Hippocampal formation (tissue), 2 donors: ENCODE data around the gene USB1.
"Not testable (repeated sequence)": the region's sequence is repeated elsewhere in the genome, so short reads cannot be mapped to it uniquely, and the experiment has no call there.

Experiments used
- DNase-seq, 2 donors: peaks; one replicate each; lab custom pipeline; 2025; lab: John Stamatoyannopoulos, UW

Gene USB1

GRCh38 chr16:57970319-57970718, 30.9 kb upstream of the USB1 start:
- DNase-seq = no peak

GRCh38 chr16:57970970-57971369, 30.2 kb upstream of the USB1 start, which contains the start of gene CNGB1:
TSS of gene CNGB1 (minus strand) at chr16:57971128. CDS start at chr16:57967286, 3,842 bp downstream.
- no peak for DNase-seq

- DNase-seq = no peak
These were observed 29.4 kb upstream of the USB1 start for GRCh38 chr16:57971848-57972247.

DNA sequence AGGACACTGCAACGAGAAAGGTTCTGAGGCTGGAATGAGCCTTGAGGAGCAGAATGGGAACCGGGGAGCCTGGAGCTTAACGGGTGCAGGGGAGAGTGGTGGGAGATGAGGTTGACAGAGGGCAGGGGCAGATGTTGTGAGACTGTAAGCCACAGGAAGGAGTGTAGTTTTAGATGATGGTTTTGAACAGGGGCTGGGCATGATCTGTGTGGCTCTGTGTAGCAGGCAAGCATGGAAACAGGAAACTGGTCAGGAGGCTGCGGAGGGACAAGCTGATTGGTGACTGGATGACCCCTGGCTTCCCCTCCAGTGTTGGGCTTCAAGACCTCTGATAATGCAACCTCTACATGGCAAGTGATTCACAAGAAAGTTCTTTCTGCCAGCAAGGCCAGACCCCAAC, 28.9 kb upstream of the USB1 start:
- DNase-seq = no peak

DNA sequence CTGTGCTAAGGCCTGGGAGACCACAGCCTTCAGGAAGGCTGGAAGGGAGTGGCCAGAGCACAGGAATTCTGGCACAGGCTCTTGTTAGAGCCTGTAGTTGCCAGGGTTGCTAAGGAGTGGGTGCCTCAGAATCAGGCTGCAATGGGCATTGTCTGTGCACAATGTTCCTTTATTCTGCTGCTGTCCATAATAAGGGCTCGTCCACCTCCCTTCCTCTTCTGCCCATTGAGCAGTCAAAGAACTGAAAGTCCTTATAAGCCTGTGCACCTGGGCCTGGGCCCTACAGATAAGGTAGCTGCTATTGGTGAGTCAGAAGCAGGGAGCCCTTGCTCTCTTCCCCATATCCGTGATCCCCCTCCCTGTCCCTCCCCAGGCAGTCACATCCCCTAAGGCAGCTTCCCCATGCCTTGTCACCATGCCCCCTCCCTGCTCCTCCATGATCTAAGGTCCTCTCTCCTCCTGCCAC, 24.8 kb upstream of the USB1 start:
- DNase-seq = peak; percentile 70 to 76

GRCh38 chr16:57977418-57978069, 23.7 kb upstream of the USB1 start:
- no peak for DNase-seq

DNA sequence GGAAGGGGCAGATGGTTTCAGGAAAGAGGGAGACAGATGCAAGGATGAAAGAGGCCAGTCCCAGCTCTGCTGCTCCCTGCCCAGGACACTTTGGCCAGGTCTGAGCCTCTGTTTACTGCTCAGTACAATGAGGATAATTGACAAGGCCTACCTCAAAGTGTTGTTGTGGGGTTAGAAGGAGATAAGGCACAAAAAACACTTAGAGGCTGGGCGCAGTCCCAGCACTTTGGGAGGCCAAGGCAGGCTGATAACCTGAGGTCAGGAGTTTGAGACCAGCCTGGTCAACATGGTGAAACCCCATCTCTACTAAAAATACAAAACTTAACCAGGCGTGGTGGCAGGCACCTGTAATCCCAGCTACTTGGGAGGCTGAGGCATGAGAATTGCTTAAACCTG, 23.1 kb upstream of the USB1 start:
- not testable (repeated sequence) for DNase-seq

GRCh38 chr16:57979006-57979585, 22.1 kb upstream of the USB1 start:
- no peak for DNase-seq

DNA sequence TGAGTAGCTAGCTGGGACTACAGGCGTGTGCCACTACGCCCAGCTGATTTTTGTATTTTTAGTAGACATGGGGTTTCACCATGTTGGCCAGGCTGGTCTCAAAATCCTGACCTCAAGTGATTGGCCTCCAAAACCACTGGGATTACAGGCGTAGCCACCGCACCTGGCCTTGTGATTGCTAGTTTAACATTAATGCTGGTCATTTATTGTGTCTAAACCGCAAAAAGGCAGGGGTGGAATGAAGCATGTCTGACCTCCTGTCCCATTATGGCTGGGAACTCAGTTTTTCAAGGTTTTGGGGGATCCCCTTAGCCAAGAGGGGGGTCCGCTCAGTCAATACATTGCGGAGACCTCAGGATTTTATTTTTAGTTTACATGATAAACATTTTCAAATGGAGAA, 19.6 kb upstream of the USB1 start:
- DNase-seq = no peak

DNA sequence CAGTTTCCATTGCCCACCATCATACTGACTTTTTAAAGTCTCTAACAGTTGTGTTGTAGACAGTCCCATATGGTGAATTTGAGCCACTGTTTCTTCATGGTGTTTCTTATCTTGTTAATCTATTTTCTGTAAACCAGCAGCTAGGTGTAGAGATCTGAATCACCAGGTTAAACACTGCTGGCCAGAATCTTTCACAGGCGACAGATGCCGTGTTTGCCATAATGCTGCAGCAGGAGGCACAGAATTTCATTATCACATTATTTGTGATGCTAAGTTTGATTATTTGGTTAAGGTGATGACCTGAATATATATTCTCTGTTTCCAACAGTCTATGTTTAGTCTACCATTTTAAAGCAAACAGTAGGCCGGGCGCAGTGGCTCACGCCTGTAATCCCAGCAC, 18.8 kb upstream of the USB1 start:
- DNase-seq = no peak

DNA sequence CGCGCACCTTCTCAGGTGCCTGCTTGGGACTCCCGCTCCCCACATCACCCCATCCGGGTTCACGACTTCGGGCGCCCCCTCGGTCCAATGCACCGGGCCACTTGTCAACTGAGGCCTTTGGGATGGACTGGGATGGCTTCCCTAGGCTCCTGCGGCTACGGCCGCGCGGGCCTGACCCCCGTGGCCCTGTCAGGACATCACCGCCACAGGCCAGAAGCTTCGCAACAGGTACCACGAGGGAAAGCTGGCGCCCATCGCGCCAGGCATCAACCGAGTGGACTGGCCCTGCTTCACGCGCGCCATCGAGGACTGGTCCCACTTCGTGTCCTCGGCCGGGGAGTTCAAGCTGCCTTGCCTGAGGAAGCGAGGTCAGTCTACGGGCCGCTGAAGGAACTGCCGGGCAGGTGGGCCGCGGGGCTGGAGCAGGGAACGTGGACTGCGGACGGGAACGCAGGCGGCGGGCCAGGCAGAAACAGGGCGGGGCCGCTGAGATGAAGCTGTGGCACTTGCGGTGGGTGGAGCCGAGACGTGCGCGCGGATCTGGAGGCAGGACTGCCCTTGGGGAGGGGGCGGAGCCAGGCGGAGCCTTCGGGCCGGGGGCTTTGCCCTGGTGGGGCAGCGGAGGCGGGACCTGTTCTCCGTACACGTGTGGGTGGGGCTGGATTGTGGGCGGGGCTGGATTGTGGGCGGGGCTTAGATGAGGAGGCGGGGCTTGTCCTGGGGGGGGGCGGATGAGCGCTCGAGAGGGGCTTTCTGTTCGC, 16.6 kb upstream of the USB1 start:
- peak in 1 of 2 donors; percentile 19 for DNase-seq

DNA sequence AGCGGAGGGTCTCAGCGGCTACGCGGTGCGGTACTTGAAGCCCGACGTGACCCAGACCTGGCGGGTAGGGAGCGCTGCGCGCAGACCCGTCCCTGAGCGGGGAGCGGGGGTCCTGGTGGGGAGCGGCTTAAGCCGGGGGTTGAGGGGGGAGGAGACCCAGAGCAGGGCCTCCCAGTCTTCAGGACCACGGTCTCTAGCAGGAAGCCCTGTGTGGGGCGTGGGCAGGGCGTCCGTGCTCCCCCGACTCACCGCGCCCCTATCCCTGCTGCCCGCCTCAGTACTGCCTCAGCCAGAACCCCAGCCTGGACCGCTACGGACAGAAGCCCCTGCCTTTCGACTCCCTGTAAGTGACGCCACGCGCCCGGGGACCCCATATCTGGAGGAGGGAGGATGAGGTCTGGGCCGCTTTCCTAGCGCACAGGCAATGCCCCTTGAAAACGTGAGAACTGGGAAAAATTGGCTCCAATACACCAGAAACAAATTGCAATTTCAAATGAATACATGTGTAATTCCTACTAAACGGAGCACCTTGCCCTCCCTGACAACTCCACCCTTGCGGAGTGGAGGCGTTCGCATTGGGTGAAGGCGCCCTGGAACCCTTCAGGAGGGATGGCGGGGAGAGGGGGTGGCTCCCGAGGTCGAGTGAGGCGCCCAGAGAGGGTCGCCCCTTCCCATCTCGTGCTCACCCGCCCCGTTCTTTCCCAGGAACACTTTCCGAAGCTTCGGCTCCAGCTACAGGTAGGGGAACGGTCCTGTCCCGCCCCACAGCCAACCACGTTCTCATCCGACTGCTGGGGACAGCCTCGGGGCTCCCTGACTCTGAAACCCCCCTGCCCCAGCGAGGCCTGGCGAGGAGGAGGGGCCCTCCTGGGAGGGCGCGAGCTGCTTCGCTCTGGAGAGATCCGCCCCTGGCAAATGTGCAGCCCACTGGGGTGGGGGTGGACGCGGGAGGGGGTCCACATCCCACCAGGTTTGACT, 15.7 kb upstream of the USB1 start:
- no peak for DNase-seq

GRCh38 chr16:57986196-57986595, 15.0 kb upstream of the USB1 start:
- DNase-seq = no peak

GRCh38 chr16:57987441-57988177, 13.6 kb upstream of the USB1 start:
- DNase-seq = no peak

- peak in 1 of 2 donors; percentile 18 for DNase-seq
These were observed 12.3 kb upstream of the USB1 start for GRCh38 chr16:57988929-57989328.

- no peak for DNase-seq
These were observed 9.6 kb upstream of the USB1 start for GRCh38 chr16:57991551-57992059.

DNA sequence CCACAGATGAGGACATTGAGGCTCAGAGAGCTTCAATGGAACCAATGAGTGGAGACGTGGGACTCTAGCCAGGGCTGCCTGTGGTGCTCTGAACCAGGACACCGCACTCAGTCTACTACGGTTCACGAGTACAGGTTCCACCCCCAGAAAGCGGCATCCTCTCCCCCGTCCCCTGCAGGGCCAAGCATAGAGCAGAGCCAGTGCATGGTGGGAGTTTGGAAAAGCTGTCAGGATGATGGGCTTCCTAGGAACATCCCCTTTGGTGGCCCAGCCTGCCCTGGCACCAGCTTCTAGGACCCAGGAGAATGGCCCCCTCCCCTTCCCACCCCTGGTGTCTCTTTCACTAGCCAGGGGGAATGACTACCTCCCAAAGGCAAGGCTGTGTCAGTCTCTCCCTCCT, 9.1 kb upstream of the USB1 start:
- no peak for DNase-seq

GRCh38 chr16:57993438-57993837, 7.8 kb upstream of the USB1 start:
- no peak for DNase-seq

- DNase-seq = no peak
These were observed 7.3 kb upstream of the USB1 start for GRCh38 chr16:57993897-57994296.

- no peak for DNase-seq
These were observed 6.8 kb upstream of the USB1 start for GRCh38 chr16:57994361-57994760.

DNA sequence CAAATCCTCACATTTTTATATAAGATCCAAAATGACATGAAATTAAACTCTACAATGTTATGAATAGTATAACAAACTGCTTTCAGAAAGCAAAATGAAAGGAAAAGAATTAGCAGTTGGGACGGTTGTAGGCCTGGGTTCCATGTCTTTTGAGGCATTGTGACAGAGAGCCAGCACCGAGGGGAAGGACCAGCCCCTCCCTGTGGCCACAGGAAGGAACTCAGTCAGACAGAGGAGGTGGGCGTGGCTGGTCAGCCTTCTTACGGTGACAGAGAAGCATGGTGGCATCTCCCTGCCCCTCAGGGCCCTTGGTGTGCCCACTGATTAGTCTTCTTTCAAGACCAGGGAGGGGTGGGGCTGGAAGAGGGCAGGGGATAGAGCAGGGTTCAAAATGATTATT, 6.4 kb upstream of the USB1 start:
- no peak for DNase-seq
